DOHH2 (cell line): ENCODE results near the gene FKBP8.

Experiments
- H3F3A ChIP-seq: fragments of 200-600 bp; sonication (generic), shearing (Covaris generic); 2 replicates; pipeline ENCODE4 v1.6.0; 2016; ENCODE audit warnings: antibody characterized with exemption, mild to moderate bottlenecking; ENCODE audit not compliant: control insufficient read depth, insufficient read depth
- H3K27ac ChIP-seq: fragments of 200-600 bp; sonication (generic); 2 replicates; pipeline ENCODE4 v1.5.1; 2014; ENCODE audit warnings: low read depth, mild to moderate bottlenecking, low read length, moderate library complexity
- H3K27me3 ChIP-seq: fragments of 200-600 bp; sonication (generic); 2 replicates; pipeline ENCODE4 v1.6.1; 2014; ENCODE audit warnings: mild to moderate bottlenecking, low read length, mixed read lengths; ENCODE audit not compliant: control insufficient read depth
- H3K36me3 ChIP-seq: fragments of 200-600 bp; sonication (generic); 2 replicates; pipeline ENCODE4 v1.6.1; 2014; ENCODE audit warnings: mild to moderate bottlenecking, low read length, moderate library complexity, mixed read lengths; ENCODE audit not compliant: control insufficient read depth
- H3K4me1 ChIP-seq: fragments of 200-600 bp; sonication (generic); 2 replicates; pipeline ENCODE4 v1.6.1; 2014; ENCODE audit warnings: mild to moderate bottlenecking, low read length, mixed read lengths; ENCODE audit not compliant: control insufficient read depth
- H3K4me2 ChIP-seq: fragments of 200-600 bp; sonication (generic); 2 replicates; pipeline ENCODE4 v1.6.0; 2014; ENCODE audit warnings: mild to moderate bottlenecking, low read length, moderate library complexity
- H3K4me3 ChIP-seq: fragments of 200-600 bp; sonication (generic); 2 replicates; pipeline ENCODE4 v1.5.1; 2014; ENCODE audit warnings: mild to moderate bottlenecking, low read length, mixed read lengths
- H3K79me2 ChIP-seq: fragments of 200-600 bp; sonication (generic); 2 replicates; pipeline ENCODE4 v1.6.1; 2014; ENCODE audit warnings: mild to moderate bottlenecking, low read length, mixed read lengths; ENCODE audit not compliant: control insufficient read depth
- H3K9me2 ChIP-seq: fragments of 200-600 bp; sonication (generic); replicated peaks from 2 replicates; pipeline ENCODE4 v1.6.1; 2014; ENCODE audit warnings: mild to moderate bottlenecking, low read length, mixed read lengths; ENCODE audit not compliant: control insufficient read depth
- H3K9me3 ChIP-seq: fragments of 200-600 bp; sonication (generic); 2 replicates; pipeline ENCODE4 v1.6.1; 2014; ENCODE audit warnings: antibody characterized with exemption, low read length, mixed read lengths; ENCODE audit not compliant: control insufficient read depth, insufficient read depth
- H4K20me1 ChIP-seq: fragments of 200-600 bp; sonication (generic); 2 replicates; pipeline ENCODE4 v1.6.0; 2014; ENCODE audit warnings: low read depth, mild to moderate bottlenecking, antibody characterized with exemption, low read length, moderate library complexity; ENCODE audit not compliant: control insufficient read depth, insufficient read depth
- EZH2phosphoT487 ChIP-seq: fragments of 200-600 bp; sonication (generic); IDR thresholded peaks from 2 replicates; pipeline ENCODE4 v1.6.1; 2017; ENCODE audit warnings: borderline replicate concordance, mild to moderate bottlenecking, antibody characterized with exemption, low read length, moderate library complexity, mixed read lengths
- TF ChIP-seq, protein P1 (sequence below): fragments of 200-600 bp; sonication (generic); IDR thresholded peaks from one replicate; pipeline ENCODE4 v1.5.1; 2014; ENCODE audit warnings: antibody characterized with exemption, mild to moderate bottlenecking, low read depth, low read length; ENCODE audit not compliant: poor library complexity, severe bottlenecking

FKBP8 gene

DNA sequence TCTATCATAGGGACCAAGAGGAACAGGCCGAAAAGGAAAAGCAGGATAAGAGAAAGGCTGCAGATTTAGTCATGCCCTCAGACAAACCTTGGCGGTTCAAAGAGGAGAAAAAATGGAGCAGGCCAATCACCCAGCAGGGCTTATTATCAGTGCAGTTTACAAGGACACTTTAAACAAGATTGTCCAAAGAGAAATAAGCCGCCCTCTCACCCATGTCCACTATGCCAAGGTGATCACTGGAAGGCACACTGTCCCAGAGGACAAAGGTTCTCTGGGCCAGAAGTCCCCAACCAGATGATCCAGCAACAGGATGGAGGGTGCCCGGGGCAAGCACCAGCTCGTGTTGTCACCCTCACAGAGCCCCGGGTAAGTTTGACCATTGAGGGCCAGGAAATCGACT is 36.9 kb upstream of the FKBP8 start:
- peaks cover 23% of the 10 kb centered on the region for H3K36me3 ChIP-seq
- no peak for TF ChIP-seq EZH2phosphoT487
- TF ChIP-seq, protein P1, sequence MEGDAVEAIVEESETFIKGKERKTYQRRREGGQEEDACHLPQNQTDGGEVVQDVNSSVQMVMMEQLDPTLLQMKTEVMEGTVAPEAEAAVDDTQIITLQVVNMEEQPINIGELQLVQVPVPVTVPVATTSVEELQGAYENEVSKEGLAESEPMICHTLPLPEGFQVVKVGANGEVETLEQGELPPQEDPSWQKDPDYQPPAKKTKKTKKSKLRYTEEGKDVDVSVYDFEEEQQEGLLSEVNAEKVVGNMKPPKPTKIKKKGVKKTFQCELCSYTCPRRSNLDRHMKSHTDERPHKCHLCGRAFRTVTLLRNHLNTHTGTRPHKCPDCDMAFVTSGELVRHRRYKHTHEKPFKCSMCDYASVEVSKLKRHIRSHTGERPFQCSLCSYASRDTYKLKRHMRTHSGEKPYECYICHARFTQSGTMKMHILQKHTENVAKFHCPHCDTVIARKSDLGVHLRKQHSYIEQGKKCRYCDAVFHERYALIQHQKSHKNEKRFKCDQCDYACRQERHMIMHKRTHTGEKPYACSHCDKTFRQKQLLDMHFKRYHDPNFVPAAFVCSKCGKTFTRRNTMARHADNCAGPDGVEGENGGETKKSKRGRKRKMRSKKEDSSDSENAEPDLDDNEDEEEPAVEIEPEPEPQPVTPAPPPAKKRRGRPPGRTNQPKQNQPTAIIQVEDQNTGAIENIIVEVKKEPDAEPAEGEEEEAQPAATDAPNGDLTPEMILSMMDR, result no peak

DNA sequence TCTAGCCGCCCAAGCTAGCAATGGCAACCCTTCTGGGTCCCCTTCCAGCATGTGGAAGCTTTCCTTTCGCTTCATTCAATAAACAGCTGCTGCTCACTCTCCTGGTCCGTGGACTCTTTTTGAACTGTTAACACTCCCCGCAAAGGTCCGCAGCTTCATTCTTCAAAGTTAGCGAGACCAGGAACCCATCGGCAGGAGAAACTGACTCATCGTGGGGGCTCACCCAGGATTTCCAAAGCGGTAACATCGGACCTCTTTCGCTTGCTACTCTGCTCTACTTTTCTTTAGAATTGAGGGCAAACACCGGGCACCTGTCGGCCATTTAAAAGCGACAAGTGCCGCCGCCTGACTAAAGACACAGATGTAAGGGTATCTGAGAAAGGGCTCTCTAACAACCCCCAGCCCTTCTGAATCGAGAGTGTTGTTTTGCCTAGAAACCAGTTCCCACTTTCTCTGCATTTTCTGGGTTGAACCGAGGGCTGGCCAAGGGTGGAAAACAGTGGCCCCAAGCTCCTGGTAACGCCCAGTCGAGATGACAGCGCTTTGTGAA is 34.1 kb upstream of the FKBP8 start:
- peaks cover 42% of the 10 kb centered on the region for H3F3A ChIP-seq
- no peak overlapping the region for H3K4me2 ChIP-seq
- peaks cover 28% of the 10 kb centered on the region for H3K79me2 ChIP-seq
- TF ChIP-seq, protein P1, result no peak
- no peak for TF ChIP-seq EZH2phosphoT487
- no peak overlapping the region for H3K4me3 ChIP-seq
- peaks cover 52% of the 10 kb centered on the region for H3K36me3 ChIP-seq
- no peaks in the 10 kb centered on the region for H3K9me2 ChIP-seq
- no peaks in the 10 kb centered on the region for H3K27me3 ChIP-seq
- peaks cover 18% of the 10 kb centered on the region for H4K20me1 ChIP-seq
- no peaks in the 10 kb centered on the region for H3K9me3 ChIP-seq
- no peak overlapping the region for H3K27ac ChIP-seq
- H3K4me1 ChIP-seq, result peaks cover 13% of the 10 kb centered on the region

More for the DNA sequence above, 36.9 kb upstream of the FKBP8 start:
- Histone ChIP-seq H3K4me1 (peaks cover 4% of the 10 kb centered on the region), H4K20me1 (no peaks in the 10 kb centered on the region), H3K4me3 (no peak overlapping the region), H3K4me2 (no peak overlapping the region), H3K9me3 (no peaks in the 10 kb centered on the region), H3K27ac (no peak overlapping the region), H3F3A (peaks cover 34% of the 10 kb centered on the region), H3K79me2 (no peaks in the 10 kb centered on the region), H3K27me3 (no peaks in the 10 kb centered on the region), H3K9me2 (no peaks in the 10 kb centered on the region)

DNA sequence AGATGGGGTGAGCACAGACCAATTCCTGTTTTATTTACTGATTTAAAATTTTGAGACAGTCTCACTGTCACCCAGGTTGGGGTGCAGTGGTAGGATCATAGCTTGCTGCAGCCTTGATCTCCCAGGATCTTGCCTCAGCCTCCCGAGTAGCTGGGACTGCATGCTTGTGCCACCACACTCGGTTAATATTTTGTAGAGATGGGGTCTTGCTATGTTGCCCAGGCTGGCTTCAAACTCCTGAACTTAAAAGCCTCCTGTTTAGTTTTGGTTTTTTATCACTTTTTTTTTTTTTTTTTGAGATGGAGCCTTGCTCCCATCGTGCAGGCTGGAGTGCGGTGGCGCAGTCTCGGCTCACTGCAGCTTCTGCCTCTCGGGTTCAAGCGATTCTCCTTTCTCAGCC is 33.0 kb upstream of the FKBP8 start:
- Histone ChIP-seq H3K79me2 (peaks cover 37% of the 10 kb centered on the region), H3K9me3 (no peaks in the 10 kb centered on the region), H3K36me3 (peaks cover 59% of the 10 kb centered on the region), H3K4me2 (no peak overlapping the region), H3K4me1 (peaks cover 13% of the 10 kb centered on the region), H3F3A (peaks cover 42% of the 10 kb centered on the region), H3K9me2 (no peaks in the 10 kb centered on the region), H4K20me1 (peaks cover 19% of the 10 kb centered on the region), H3K27me3 (no peaks in the 10 kb centered on the region), H3K4me3 (no peak overlapping the region), H3K27ac (no peak overlapping the region)
- TF ChIP-seq EZH2phosphoT487, result no peak
- TF ChIP-seq, protein P1, result no peak
